GM12874 (cell line): ENCODE data around the gene SRGAP3.

Experiments used
- CTCF ChIP-seq: IDR thresholded peaks from 2 replicates; pipeline ENCODE4 v1.5.1; 2011; ENCODE audit warnings: low read depth, mild to moderate bottlenecking, control low read depth, low read length, moderate library complexity; ENCODE audit not compliant: insufficient read depth

SRGAP3 gene

GRCh38 chr3:9059489-9060400 is 189.7 kb downstream of the SRGAP3 start:
- no peak for TF ChIP-seq CTCF

- no peak for TF ChIP-seq CTCF
Observed at GRCh38 chr3:9056581-9056980, 192.9 kb downstream of the SRGAP3 start.

GRCh38 chr3:9047452-9048346 is 201.7 kb downstream of the SRGAP3 start:
- TF ChIP-seq CTCF: no peak

GRCh38 chr3:9045371-9045770 is 204.1 kb downstream of the SRGAP3 start:
- no peak for TF ChIP-seq CTCF

GRCh38 chr3:9043063-9043462 is 206.4 kb downstream of the SRGAP3 start:
- TF ChIP-seq CTCF: no peak

- no peak for TF ChIP-seq CTCF
Observed at GRCh38 chr3:9041626-9042025, 207.8 kb downstream of the SRGAP3 start.

- no peak for TF ChIP-seq CTCF
Observed at GRCh38 chr3:9040996-9041395, 208.4 kb downstream of the SRGAP3 start.
